OCI-LY7 (cell line): Measurements from ENCODE around the gene RORC.

ENCODE experiments used
- EZH2phosphoT487 ChIP-seq: fragments of 200-600 bp; sonication (generic); IDR thresholded peaks from 2 replicates; pipeline ENCODE4 v1.6.1; 2018; ENCODE audit warnings: low read depth, borderline replicate concordance, mild to moderate bottlenecking, mixed run types, antibody characterized with exemption, low read length, moderate library complexity, mixed read lengths
- TF ChIP-seq, protein P1 (sequence below): fragments of 200-600 bp; sonication (generic); conservative IDR thresholded peaks from 2 replicates; pipeline ENCODE4 v1.5.1; 2014; ENCODE audit warnings: mild to moderate bottlenecking, antibody characterized with exemption, low read length, moderate library complexity, mixed read lengths

GRCh38 chr1:151835596-151835995 is 4.0 kb upstream of the RORC start:
- TF ChIP-seq EZH2phosphoT487: no peak
- TF ChIP-seq, protein P1, sequence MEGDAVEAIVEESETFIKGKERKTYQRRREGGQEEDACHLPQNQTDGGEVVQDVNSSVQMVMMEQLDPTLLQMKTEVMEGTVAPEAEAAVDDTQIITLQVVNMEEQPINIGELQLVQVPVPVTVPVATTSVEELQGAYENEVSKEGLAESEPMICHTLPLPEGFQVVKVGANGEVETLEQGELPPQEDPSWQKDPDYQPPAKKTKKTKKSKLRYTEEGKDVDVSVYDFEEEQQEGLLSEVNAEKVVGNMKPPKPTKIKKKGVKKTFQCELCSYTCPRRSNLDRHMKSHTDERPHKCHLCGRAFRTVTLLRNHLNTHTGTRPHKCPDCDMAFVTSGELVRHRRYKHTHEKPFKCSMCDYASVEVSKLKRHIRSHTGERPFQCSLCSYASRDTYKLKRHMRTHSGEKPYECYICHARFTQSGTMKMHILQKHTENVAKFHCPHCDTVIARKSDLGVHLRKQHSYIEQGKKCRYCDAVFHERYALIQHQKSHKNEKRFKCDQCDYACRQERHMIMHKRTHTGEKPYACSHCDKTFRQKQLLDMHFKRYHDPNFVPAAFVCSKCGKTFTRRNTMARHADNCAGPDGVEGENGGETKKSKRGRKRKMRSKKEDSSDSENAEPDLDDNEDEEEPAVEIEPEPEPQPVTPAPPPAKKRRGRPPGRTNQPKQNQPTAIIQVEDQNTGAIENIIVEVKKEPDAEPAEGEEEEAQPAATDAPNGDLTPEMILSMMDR: no peak
